Body of pancreas (tissue), 4 donors: ENCODE measurements around the gene IMMT.

Experiments
- POLR2A ChIP-seq, 3 donors: fragments of 450-650 bp; IDR thresholded peaks; one replicate each; pipeline ENCODE4 v1.6.1; 2016; ENCODE audit warnings: antibody characterized with exemption in 3 of 3, mild to moderate bottlenecking in 2 of 3
- TF ChIP-seq, protein P1 (sequence below), 7 experiments: fragments of 450-650 bp in 4 of 7; fragments of 200-600 bp in 3 of 7; sonication (generic) in 3 of 7; IDR thresholded peaks; one replicate each; pipeline ENCODE4 v1.5.1; 2016 to 2019; ENCODE audit warnings: antibody characterized with exemption in 7 of 7

DNA sequence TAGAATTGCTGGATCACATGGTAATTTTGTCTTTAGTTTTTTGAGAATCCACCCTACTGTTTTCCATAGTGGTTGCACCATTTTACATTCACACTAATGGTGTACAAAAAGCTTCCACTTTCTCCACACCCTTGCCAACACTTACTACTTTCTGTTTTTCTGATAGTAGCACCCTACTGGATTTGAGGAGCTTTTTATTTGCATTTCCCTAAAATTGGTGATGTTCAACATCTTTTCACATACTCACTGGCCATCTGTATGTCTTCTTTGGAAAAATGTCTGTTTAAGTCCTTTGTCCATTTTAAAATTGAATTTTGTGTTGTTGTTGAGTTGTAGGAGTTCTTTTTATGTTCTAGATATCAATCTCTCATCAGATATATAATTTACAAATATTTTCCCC, 93.1 kb downstream of the IMMT start:
- TF ChIP-seq, protein P1, sequence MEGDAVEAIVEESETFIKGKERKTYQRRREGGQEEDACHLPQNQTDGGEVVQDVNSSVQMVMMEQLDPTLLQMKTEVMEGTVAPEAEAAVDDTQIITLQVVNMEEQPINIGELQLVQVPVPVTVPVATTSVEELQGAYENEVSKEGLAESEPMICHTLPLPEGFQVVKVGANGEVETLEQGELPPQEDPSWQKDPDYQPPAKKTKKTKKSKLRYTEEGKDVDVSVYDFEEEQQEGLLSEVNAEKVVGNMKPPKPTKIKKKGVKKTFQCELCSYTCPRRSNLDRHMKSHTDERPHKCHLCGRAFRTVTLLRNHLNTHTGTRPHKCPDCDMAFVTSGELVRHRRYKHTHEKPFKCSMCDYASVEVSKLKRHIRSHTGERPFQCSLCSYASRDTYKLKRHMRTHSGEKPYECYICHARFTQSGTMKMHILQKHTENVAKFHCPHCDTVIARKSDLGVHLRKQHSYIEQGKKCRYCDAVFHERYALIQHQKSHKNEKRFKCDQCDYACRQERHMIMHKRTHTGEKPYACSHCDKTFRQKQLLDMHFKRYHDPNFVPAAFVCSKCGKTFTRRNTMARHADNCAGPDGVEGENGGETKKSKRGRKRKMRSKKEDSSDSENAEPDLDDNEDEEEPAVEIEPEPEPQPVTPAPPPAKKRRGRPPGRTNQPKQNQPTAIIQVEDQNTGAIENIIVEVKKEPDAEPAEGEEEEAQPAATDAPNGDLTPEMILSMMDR (IDR thresholded peaks at IDR 0.05): no peak
- TF ChIP-seq POLR2A (IDR thresholded peaks at IDR 0.05): no peak
